Neutrophil (primary cell): ENCODE results near the gene RNF31.

ENCODE experiments used
- H3K27ac ChIP-seq: fragments of 200-600 bp; sonication (generic); 2 replicates; pipeline ENCODE4 v1.5.1; 2016; ENCODE audit warnings: mild to moderate bottlenecking, moderate library complexity
- H3K27me3 ChIP-seq: fragments of 200-600 bp; sonication (generic); 2 replicates; pipeline ENCODE4 v1.6.0; 2016; ENCODE audit warnings: mild to moderate bottlenecking
- H3K36me3 ChIP-seq: fragments of 200-600 bp; sonication (generic); 2 replicates; pipeline ENCODE4 v1.5.1; 2017
- H3K4me1 ChIP-seq, 2 experiments: fragments of 200-600 bp in 1 of 2; sonication (generic) in 1 of 2; 1 replicate in 1 of 2; 2 replicates in 1 of 2; pipeline versions ENCODE4 v1.5.1 to v1.6.1; 2013 to 2016; ENCODE audit warnings: low read depth in 1 of 2, low read length in 1 of 2, mild to moderate bottlenecking in 1 of 2, moderate library complexity in 1 of 2; ENCODE audit not compliant: control insufficient read depth in 1 of 2, insufficient read depth in 1 of 2
- H3K4me3 ChIP-seq, 2 experiments: fragments of 200-600 bp in 1 of 2; sonication (generic) in 1 of 2; 1 replicate in 1 of 2; 2 replicates in 1 of 2; pipeline ENCODE4 v1.5.1; 2013 to 2016; ENCODE audit warnings: low read depth in 1 of 2, low read length in 1 of 2, mild to moderate bottlenecking in 1 of 2, moderate library complexity in 1 of 2
- H3K9me3 ChIP-seq: fragments of 200-600 bp; sonication (generic); 2 replicates; pipeline ENCODE4 v1.5.1; 2016
- TF ChIP-seq, protein P1 (sequence below): fragments of 200-600 bp; sonication (generic); IDR thresholded peaks from 2 replicates; pipeline ENCODE4 v1.5.1; 2016; ENCODE audit warnings: antibody characterized with exemption

RNF31 gene

DNA sequence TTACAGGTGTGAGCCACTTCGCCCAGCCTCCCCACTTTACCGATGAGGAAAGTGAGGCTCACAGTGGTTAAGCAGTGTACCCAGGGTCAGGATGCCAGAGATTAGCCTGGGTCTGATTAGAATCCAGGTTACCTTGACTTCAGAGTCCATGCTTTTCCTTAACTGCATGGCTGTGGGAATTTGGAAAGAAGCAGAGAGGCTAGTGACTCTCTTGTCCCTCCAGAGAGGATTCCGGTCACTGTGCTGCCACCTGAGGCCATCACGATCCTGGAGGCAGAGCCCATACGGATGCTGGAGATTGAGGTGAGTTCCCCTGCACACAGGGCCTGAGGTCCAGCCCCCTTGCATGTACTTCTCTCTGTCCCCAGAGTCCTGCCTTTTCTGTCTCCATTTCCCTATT lies 29.3 kb downstream of the RNF31 start:
- TF ChIP-seq, protein P1, sequence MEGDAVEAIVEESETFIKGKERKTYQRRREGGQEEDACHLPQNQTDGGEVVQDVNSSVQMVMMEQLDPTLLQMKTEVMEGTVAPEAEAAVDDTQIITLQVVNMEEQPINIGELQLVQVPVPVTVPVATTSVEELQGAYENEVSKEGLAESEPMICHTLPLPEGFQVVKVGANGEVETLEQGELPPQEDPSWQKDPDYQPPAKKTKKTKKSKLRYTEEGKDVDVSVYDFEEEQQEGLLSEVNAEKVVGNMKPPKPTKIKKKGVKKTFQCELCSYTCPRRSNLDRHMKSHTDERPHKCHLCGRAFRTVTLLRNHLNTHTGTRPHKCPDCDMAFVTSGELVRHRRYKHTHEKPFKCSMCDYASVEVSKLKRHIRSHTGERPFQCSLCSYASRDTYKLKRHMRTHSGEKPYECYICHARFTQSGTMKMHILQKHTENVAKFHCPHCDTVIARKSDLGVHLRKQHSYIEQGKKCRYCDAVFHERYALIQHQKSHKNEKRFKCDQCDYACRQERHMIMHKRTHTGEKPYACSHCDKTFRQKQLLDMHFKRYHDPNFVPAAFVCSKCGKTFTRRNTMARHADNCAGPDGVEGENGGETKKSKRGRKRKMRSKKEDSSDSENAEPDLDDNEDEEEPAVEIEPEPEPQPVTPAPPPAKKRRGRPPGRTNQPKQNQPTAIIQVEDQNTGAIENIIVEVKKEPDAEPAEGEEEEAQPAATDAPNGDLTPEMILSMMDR = no peak
- Histone ChIP-seq H3K9me3 (no peaks in the 10 kb centered on the region), H3K4me1 (peaks cover 19 to 21% of the 10 kb centered on the region in 2 experiments), H3K27ac (no peak overlapping the region), H3K36me3 (peaks cover 96% of the 10 kb centered on the region), H3K27me3 (peaks cover 13% of the 10 kb centered on the region), H3K4me3 (no peak overlapping the region)

DNA sequence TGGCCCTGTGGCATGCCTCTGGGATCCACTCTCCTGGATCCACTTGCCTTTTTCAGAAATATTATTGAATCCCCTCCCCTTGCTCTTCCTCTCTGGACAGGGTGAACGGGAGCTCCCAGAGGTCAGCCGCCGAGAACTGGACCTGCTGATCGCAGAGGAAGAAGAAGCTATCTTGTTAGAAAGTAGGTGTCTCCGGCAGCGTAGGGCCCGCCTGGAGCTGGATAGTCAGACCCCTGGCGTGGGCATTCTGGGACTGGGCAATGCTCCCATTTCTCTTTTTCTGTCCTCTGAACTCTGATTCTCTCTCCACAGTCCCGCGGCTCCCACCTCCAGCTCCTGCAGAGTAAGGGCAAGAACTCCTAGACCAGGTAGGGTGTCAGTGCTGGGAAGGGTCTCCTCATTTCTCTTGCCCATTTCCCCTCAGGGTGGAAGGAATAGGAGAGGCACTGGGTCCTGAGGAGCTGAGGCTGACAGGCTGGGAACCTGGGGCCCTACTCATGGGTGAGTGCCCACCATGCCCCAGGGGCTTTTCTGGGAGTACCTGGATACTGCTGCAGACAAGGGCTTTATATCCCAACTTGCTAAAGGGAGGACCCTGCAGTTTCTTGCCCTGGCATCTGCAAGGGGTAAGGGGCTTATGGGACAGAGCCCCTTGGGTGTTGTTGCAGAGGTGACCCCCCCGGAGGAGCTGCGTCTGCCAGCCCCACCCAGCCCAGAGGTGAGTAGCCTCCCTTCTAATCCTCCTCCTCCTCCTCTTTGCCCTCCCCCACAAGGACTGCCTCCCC lies 29.9 kb downstream of the RNF31 start:
- Histone ChIP-seq H3K9me3 (no peaks in the 10 kb centered on the region), H3K36me3 (peaks cover 99% of the 10 kb centered on the region), H3K4me1 (peaks cover 12 to 15% of the 10 kb centered on the region in 2 experiments), H3K4me3 (no peak overlapping the region), H3K27ac (no peak overlapping the region), H3K27me3 (peaks cover 7% of the 10 kb centered on the region)
- TF ChIP-seq, protein P1 = no peak

DNA sequence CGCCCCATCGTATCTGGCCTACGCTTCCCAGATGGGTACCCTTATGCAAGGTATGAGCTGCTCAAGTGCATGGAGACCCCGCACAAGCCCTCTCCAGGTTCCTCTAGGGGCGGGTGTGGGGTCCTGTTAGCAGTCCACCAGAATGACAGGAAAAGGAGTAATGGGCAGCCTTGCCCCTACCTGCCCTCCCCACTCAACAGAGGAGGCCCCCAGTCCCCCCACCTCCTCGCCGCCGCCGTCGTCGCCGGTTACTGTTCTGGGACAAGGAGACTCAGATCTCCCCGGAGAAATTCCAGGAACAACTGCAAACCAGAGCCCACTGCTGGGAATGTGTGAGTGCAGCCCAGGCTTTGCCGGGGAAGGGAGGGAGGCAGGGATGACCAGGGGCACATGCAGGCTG lies 30.6 kb downstream of the RNF31 start:
- TF ChIP-seq, protein P1 = no peak
- H3K27ac ChIP-seq = no peak overlapping the region
- H3K36me3 ChIP-seq = peaks cover 99% of the 10 kb centered on the region
- peaks cover 6 to 9% of the 10 kb centered on the region in 2 experiments for H3K4me1 ChIP-seq
- peaks cover under 1% of the 10 kb centered on the region for H3K27me3 ChIP-seq
- no peak overlapping the region for H3K4me3 ChIP-seq
- no peaks in the 10 kb centered on the region for H3K9me3 ChIP-seq

DNA sequence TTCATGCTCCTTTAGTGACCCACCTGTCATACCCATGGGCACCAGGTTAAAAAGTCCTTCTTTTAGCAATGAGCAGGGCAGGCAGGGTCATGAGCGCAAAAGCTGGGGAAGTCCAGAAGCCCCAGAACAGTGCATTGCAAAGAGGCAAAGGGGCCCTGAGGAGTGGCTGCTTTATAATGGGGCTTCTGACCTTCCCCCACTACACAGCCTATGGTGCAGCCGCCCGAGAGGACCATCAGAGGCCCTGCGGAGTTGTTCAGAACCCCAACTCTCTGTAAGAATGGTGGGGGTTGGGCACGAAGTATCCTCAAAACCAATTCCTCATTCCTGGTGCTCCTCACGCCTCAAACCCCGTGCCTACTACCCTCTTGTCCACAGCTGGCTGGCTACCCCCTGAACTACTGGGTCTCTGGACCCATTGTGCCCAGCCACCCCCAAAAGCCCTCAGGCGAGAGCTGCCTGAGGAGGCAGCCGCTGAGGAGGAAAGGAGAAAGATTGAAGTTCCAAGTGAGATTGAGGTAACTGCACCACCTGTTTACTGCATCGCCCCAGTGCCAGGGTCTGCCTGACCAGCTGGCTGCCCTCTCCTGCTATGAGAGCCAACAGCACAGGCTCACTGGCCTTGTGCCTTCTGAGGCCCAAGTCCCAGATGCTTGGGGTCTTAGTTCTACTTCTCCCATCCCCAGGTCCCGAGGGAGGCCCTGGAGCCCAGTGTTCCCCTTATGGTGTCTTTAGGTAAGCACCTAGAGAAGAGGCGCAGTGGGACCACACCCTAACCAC lies 31.3 kb downstream of the RNF31 start:
- H3K4me3 ChIP-seq = no peak overlapping the region
- TF ChIP-seq, protein P1 = no peak
- no peaks in the 10 kb centered on the region for H3K9me3 ChIP-seq
- no peak overlapping the region for H3K27ac ChIP-seq
- H3K27me3 ChIP-seq = no peaks in the 10 kb centered on the region
- H3K36me3 ChIP-seq = peaks cover 99% of the 10 kb centered on the region
- H3K4me1 ChIP-seq = peaks cover 6 to 9% of the 10 kb centered on the region in 2 experiments

DNA sequence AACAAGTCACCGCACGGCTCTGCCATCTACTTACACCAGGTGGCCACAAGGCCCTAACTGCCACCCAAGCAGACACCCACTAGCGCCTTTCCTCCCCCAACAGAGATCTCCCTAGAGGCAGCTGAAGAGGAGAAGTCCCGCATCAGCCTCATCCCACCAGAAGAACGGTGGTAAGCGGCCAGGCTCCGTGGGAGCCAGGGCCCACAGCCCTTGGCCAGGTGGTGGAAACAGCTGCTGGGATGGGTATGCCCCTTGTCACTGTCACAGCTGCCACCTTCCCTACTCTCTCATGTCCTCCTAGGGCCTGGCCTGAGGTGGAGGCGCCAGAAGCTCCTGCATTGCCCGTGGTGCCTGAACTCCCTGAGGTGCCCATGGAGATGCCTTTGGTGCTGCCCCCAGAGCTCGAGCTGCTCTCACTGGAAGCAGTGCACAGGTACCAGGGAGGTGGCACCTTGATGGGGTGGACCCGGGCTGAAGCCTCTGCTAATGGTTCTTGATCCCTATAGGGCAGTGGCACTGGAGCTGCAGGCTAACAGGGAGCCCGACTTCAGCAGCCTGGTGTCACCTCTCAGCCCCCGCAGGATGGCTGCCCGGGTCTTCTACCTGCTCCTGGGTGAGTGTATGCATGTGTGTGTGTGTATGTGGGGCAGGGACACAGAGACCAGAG lies 32.1 kb downstream of the RNF31 start:
- no peaks in the 10 kb centered on the region for H3K9me3 ChIP-seq
- H3K27me3 ChIP-seq = no peaks in the 10 kb centered on the region
- TF ChIP-seq, protein P1 = no peak
- no peak overlapping the region for H3K4me3 ChIP-seq
- H3K27ac ChIP-seq = no peak overlapping the region
- peaks cover 6 to 9% of the 10 kb centered on the region in 2 experiments for H3K4me1 ChIP-seq
- H3K36me3 ChIP-seq = peaks cover 100% of the 10 kb centered on the region
